SU-DHL-6 (cell line): Measurements from ENCODE around the gene BAD.

Source experiments
- CTCF ChIP-seq: fragments of 200-600 bp; sonication (generic); IDR thresholded peaks from one replicate; pipeline ENCODE4 v1.5.1; 2017; ENCODE audit warnings: antibody characterized with exemption, mild to moderate bottlenecking, low read length, moderate library complexity; ENCODE audit not compliant: insufficient read depth, poor library complexity, severe bottlenecking
- EZH2phosphoT487 ChIP-seq: fragments of 200-600 bp; sonication (generic), shearing (Covaris generic); conservative IDR thresholded peaks from 2 replicates; pipeline ENCODE4 v1.6.1; 2018; ENCODE audit warnings: mild to moderate bottlenecking, antibody characterized with exemption, low read length, moderate library complexity, mixed read lengths

GRCh38 chr11:64232967-64233315, 51.5 kb downstream of the BAD start:
- no peak for TF ChIP-seq CTCF
- no peak for TF ChIP-seq EZH2phosphoT487
